Measurements from ENCODE around the gene SGMS2. TPM values are rescaled to one million over a fixed set of nuclear protein-coding genes. Genes with fewer than 3 reads are reported as not detected.

Gene SGMS2
- total and polyA plus RNA-seq, 9 of the 15 experiments (the other 6 are each of a cell fraction or from before 2014, with no cell fraction given): 0.07 to 0.25 (median 0.11) TPM; not detected in 5

GRCh38 chr4:107900067-107900466 lies 75.3 kb downstream of the SGMS2 start:
- ATAC-seq (peak; percentile 52; the same call in 1 of the 3 replicates), FAIRE-seq (no peak), DNase-seq (ENCODE audit: extremely low read depth in 1 of 4, low spot score in 3 of 4) (no peak)
- Histone ChIP-seq H2AFZ (ENCODE audit: low read depth, low read length) (no peak overlapping the region), H3K4me3 (no peak overlapping the region), H3K27me3 (ENCODE audit: control insufficient read depth in 2 of 2, insufficient read depth in 2 of 2, low read length in 2 of 2) (no peaks in the 10 kb centered on the region), H3K27ac (ENCODE audit: extremely low read depth, low read depth, low read length) (no peak overlapping the region), H3K79me2 (ENCODE audit: control insufficient read depth, insufficient read depth, low read length) (no peaks in the 10 kb centered on the region), H3K9ac (ENCODE audit: insufficient read depth in 1 of 2, low read depth in 2 of 2, low read length in 2 of 2) (no peak overlapping the region), H4K20me1 (replicated peaks; ENCODE audit: control insufficient read depth, insufficient read depth, low read length) (no peaks in the 10 kb centered on the region), H3K9me3 (replicated peaks; ENCODE audit: control insufficient read depth, insufficient read depth, low read depth, low read length) (no peaks in the 10 kb centered on the region), H3K9me1 (ENCODE audit: control insufficient read depth, insufficient read depth, low read length) (no peaks in the 10 kb centered on the region), H3K4me1 (replicated peaks in 1 of 2; ENCODE audit: control insufficient read depth in 2 of 2, insufficient read depth in 2 of 2, low read length in 2 of 2) (no peaks in the 10 kb centered on the region), H3K36me3 (ENCODE audit: control insufficient read depth, insufficient read depth, low read length) (no peaks in the 10 kb centered on the region), H3K4me2 (ENCODE audit: insufficient read depth, low read length) (no peak overlapping the region)
- 0% methylated on average over 4 of the region's 4 CpGs for WGBS (ENCODE audit: insufficient coverage, low coverage, missing lambda C conversion rate)
- POLR2A ChIA-PET: no interaction called here
- BruUV-seq (replicated peaks): no TSS peak
- intact Hi-C loops (cut with micrococcal nuclease): no loop called here
- TF ChIP-seq, protein P1, sequence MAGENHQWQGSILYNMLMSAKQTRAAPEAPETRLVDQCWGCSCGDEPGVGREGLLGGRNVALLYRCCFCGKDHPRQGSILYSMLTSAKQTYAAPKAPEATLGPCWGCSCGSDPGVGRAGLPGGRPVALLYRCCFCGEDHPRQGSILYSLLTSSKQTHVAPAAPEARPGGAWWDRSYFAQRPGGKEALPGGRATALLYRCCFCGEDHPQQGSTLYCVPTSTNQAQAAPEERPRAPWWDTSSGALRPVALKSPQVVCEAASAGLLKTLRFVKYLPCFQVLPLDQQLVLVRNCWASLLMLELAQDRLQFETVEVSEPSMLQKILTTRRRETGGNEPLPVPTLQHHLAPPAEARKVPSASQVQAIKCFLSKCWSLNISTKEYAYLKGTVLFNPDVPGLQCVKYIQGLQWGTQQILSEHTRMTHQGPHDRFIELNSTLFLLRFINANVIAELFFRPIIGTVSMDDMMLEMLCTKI (IDR thresholded peaks at IDR 0.05; ENCODE audit: partially characterized antibody): no peak
- TF ChIP-seq CLOCK (CRISPR knock-in tag; IDR thresholded peaks at IDR 0.05; ENCODE audit: borderline replicate concordance) (no peak), ZNF311 (CRISPR knock-in tag; IDR thresholded peaks at IDR 0.05) (no peak), SNIP1 (IDR thresholded peaks at IDR 0.05; ENCODE audit: low read depth) (no peak), SMARCC2 (IDR thresholded peaks at IDR 0.05; ENCODE audit: low read depth) (no peak), CBFA2T2 (conservative IDR thresholded peaks at IDR 0.05) (no peak), RFX5 (IDR thresholded peaks at IDR 0.05; ENCODE audit: low read depth, low read length) (no peak), HDAC1 (IDR thresholded peaks at IDR 0.05) (no peak), ZNF785 (CRISPR knock-in tag; IDR thresholded peaks at IDR 0.05) (no peak), SMAD3 (CRISPR knock-in tag; conservative IDR thresholded peaks at IDR 0.05) (no peak), KLF16 (IDR thresholded peaks at IDR 0.05) (no peak)
- TF ChIP-seq, protein P2, sequence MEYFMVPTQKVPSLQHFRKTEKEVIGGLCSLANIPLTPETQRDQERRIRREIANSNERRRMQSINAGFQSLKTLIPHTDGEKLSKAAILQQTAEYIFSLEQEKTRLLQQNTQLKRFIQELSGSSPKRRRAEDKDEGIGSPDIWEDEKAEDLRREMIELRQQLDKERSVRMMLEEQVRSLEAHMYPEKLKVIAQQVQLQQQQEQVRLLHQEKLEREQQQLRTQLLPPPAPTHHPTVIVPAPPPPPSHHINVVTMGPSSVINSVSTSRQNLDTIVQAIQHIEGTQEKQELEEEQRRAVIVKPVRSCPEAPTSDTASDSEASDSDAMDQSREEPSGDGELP (CRISPR knock-in tag; IDR thresholded peaks at IDR 0.05; ENCODE audit: borderline replicate concordance): no peak
- in situ Hi-C loops (cut with MboI): loop anchor here (25.0 kb wide), 1 partner anchor 138 kb away; no protein-coding TSS in a partner anchor
- CTCF ChIA-PET (ENCODE audit: low intra/inter-chr PET ratio): no interaction called here
